Endodermal cell (in vitro differentiated cells): Measurements from ENCODE around the gene GLUD1. TPM values are rescaled to one million over a fixed set of nuclear protein-coding genes. Genes with fewer than 3 reads are reported as not detected.

Experiments
- DNase-seq: peaks from one replicate; pipeline ENCODE4 v3.0.0-alpha.2; 2017
- H3K27ac ChIP-seq: 2 replicates; pipeline ENCODE4 v1.5.1; 2013; ENCODE audit warnings: mild to moderate bottlenecking, low read depth, low read length, moderate library complexity
- H3K27me3 ChIP-seq: 2 replicates; pipeline ENCODE4 v1.6.1; 2013; ENCODE audit warnings: mild to moderate bottlenecking, low read length, moderate library complexity; ENCODE audit not compliant: insufficient read depth, control insufficient read depth, poor library complexity, severe bottlenecking
- H3K36me3 ChIP-seq: 2 replicates; pipeline ENCODE4 v1.7.0; 2013; ENCODE audit warnings: mild to moderate bottlenecking, low read length, moderate library complexity; ENCODE audit not compliant: control insufficient read depth, insufficient read depth
- H3K4me1 ChIP-seq: one replicate; pipeline ENCODE4 v1.7.0; 2013; ENCODE audit warnings: low read length; ENCODE audit not compliant: control insufficient read depth, insufficient read depth
- H3K4me3 ChIP-seq: 2 replicates; pipeline ENCODE4 v1.5.1; 2013; ENCODE audit warnings: mild to moderate bottlenecking, low read length, moderate library complexity
- H3K9ac ChIP-seq: 2 replicates; pipeline ENCODE4 v1.6.1; 2013; ENCODE audit warnings: mild to moderate bottlenecking, low read length, moderate library complexity; ENCODE audit not compliant: poor library complexity, severe bottlenecking; ENCODE audit errors: extremely low read depth
- H3K9me3 ChIP-seq: 2 replicates; pipeline ENCODE4 v1.6.1; 2013; ENCODE audit warnings: mild to moderate bottlenecking, low read length, moderate library complexity; ENCODE audit not compliant: control insufficient read depth
- H3K27ac Mint-ChIP-seq: 2 replicates; pipeline ENCODE4 v1.8.0; 2020; ENCODE audit warnings: mixed read lengths
- H3K27me3 Mint-ChIP-seq: 2 replicates; pipeline ENCODE4 v1.8.0; 2021; ENCODE audit warnings: mild to moderate bottlenecking, mixed read lengths; ENCODE audit not compliant: insufficient read depth
- H3K36me3 Mint-ChIP-seq: 2 replicates; pipeline ENCODE4 v1.8.0; 2020; ENCODE audit warnings: low read depth, mixed read lengths
- H3K4me1 Mint-ChIP-seq: 2 replicates; pipeline ENCODE4 v1.8.0; 2020; ENCODE audit warnings: mixed read lengths
- H3K4me3 Mint-ChIP-seq: 2 replicates; pipeline ENCODE4 v1.8.0; 2020; ENCODE audit warnings: mild to moderate bottlenecking, moderate library complexity, mixed read lengths
- H3K9me3 Mint-ChIP-seq: 2 replicates; pipeline ENCODE4 v1.8.0; 2020; ENCODE audit warnings: mild to moderate bottlenecking, mixed read lengths
- WGBS, 2 experiments: methylation state at CpG; one replicate each; pipeline versions ENCODE4 v1.1.5 to v1.1.7; 2013; ENCODE audit warnings: missing lambda C conversion rate in 2 of 2, mixed read lengths in 1 of 2; ENCODE audit not compliant: insufficient coverage in 1 of 2, insufficient read length in 1 of 2; 5-methylcytosine and 5-hydroxymethylcytosine counted together
- total RNA-seq, 2 donors: library from RNA; stranded (reverse); fragmentation: NEBNext Ultra II Directional in 1 of 2; extraction: Animal tissue kit (Norgen Biotek cat#: 25700) in 1 of 2; gene quantifications; 2 replicates in 1 of 2; 3 replicates in 1 of 2; pipeline ENCODE4 v1.2.1, GENCODE V29; 2021
- TF ChIP-seq, protein P1 (sequence below): fragments of 200-600 bp; sonication (generic); conservative IDR thresholded peaks from 2 replicates; pipeline ENCODE4 v1.5.0; 2021; ENCODE audit warnings: antibody characterized with exemption, mild to moderate bottlenecking

The GLUD1 gene
- total RNA-seq, 2 donors from 2014 or later, result 104 to 107 TPM

DNA sequence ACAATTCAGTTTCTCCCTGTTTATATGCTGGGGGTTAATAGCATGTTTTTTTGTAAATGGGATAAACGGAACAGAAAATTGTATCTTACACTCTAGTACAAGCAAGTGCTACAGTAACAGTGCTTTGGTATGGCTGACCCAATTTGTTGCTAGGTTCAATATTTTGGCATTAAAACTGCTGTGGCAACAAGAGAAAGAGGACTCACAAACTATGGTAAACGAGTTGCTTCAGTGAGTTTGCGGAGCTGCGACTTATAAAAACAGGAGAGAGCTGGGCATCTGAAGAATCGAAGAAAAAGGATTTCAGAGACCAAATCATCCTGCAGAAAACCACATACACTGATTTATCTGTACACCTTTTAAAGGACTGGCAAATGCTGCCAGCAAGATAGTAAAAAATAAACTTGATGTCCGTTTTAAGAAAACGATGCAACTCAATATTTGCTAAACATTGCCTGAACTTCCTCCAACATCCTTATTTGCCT is 2.2 kb downstream of the GLUD1 start:
- WGBS, 2 experiments, result 16 to 25% methylated on average over 4 to 7 of the region's 7 CpGs
- TF ChIP-seq, protein P1, sequence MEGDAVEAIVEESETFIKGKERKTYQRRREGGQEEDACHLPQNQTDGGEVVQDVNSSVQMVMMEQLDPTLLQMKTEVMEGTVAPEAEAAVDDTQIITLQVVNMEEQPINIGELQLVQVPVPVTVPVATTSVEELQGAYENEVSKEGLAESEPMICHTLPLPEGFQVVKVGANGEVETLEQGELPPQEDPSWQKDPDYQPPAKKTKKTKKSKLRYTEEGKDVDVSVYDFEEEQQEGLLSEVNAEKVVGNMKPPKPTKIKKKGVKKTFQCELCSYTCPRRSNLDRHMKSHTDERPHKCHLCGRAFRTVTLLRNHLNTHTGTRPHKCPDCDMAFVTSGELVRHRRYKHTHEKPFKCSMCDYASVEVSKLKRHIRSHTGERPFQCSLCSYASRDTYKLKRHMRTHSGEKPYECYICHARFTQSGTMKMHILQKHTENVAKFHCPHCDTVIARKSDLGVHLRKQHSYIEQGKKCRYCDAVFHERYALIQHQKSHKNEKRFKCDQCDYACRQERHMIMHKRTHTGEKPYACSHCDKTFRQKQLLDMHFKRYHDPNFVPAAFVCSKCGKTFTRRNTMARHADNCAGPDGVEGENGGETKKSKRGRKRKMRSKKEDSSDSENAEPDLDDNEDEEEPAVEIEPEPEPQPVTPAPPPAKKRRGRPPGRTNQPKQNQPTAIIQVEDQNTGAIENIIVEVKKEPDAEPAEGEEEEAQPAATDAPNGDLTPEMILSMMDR, result no peak
- no peaks in the 10 kb centered on the region for H3K27me3 Mint-ChIP-seq
- DNase-seq, result no peak
- peak overlapping the region; percentile 85 for H3K27ac Mint-ChIP-seq
- peak overlapping the region; percentile 85 for H3K4me3 Mint-ChIP-seq
- Histone ChIP-seq H3K9ac (peak overlapping the region; percentile 65), H3K27ac (no peak overlapping the region), H3K4me1 (peaks cover 7% of the 10 kb centered on the region), H3K4me3 (peak overlapping the region; percentile 92), H3K9me3 (no peaks in the 10 kb centered on the region), H3K36me3 (peaks cover 27% of the 10 kb centered on the region), H3K27me3 (no peaks in the 10 kb centered on the region)
- H3K9me3 Mint-ChIP-seq, result no peaks in the 10 kb centered on the region
- peaks cover 23% of the 10 kb centered on the region for H3K4me1 Mint-ChIP-seq
- peaks cover 21% of the 10 kb centered on the region for H3K36me3 Mint-ChIP-seq

DNA sequence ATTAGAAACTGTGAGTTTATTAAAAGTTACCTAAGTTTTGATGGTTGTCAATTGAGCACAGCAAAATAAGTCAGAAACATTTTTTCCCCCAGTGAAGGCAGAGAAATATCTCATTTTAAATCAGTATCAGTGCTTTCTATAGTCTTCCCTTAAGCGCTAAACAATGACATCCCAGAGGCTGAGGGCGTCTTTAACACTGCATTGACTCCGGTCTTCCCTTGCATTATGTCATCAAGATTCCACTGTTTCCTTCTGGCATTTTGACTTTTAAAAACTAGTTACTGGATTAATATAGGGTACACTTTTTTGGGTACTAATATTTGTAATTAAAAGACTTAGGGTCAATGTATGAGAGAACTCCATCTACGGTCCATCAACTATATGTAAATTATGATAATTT is 3.9 kb downstream of the GLUD1 start:
- Mint-ChIP-seq H3K27me3 (no peaks in the 10 kb centered on the region), H3K27ac (peak overlapping the region; percentile 3), H3K36me3 (peaks cover 31% of the 10 kb centered on the region), H3K9me3 (no peaks in the 10 kb centered on the region), H3K4me1 (peaks cover 23% of the 10 kb centered on the region), H3K4me3 (peak overlapping the region; percentile 85)
- no peak overlapping the region for H3K27ac ChIP-seq
- 55 to 64% methylated on average over 2 to 4 of the region's 4 CpGs for WGBS, 2 experiments
- H3K27me3 ChIP-seq, result no peaks in the 10 kb centered on the region
- DNase-seq, result no peak
- H3K36me3 ChIP-seq, result peaks cover 25% of the 10 kb centered on the region
- peaks cover 7% of the 10 kb centered on the region for H3K4me1 ChIP-seq
- TF ChIP-seq, protein P1, result no peak
- H3K4me3 ChIP-seq, result peak overlapping the region; percentile 92
- H3K9me3 ChIP-seq, result no peaks in the 10 kb centered on the region
- H3K9ac ChIP-seq, result no peak overlapping the region

DNA sequence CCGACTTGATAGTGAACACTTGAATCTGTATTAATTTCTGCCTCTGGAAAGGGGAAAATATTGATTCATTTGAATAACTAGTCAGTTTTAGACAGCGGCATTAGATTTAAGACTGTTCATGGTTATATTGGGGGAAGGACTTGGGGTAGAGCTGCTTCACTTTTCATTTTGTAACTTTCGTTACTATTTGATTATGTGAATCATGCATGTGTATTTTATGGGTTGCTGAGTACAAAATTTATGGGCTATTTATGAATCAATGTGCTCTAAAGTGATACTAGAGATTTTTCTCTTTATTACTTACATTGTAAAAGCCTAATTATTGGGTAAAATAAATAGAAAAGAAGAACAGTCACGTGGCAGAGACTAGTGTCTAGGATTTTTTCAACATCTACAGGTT is 4.9 kb downstream of the GLUD1 start:
- Histone ChIP-seq H3K4me3 (no peak overlapping the region), H3K27me3 (no peaks in the 10 kb centered on the region), H3K36me3 (peaks cover 25% of the 10 kb centered on the region), H3K4me1 (peaks cover 7% of the 10 kb centered on the region), H3K9ac (no peak overlapping the region), H3K27ac (no peak overlapping the region), H3K9me3 (no peaks in the 10 kb centered on the region)
- Mint-ChIP-seq H3K9me3 (no peaks in the 10 kb centered on the region), H3K4me3 (no peak overlapping the region), H3K27me3 (no peaks in the 10 kb centered on the region), H3K27ac (no peak overlapping the region), H3K36me3 (peaks cover 36% of the 10 kb centered on the region), H3K4me1 (peaks cover 23% of the 10 kb centered on the region)
- TF ChIP-seq, protein P1, result no peak
- WGBS, 2 experiments, result 80 to 98% methylated on average over 1 to 4 of the region's 4 CpGs
- DNase-seq, result no peak
